Endothelial cell of umbilical vein (primary cell): Measurements from ENCODE around the gene DDX23. TPM values are rescaled to one million over a fixed set of nuclear protein-coding genes. Genes with fewer than 3 reads are reported as not detected.

Experiments
- BruUV-seq: library from RNA; stranded (reverse); fragments of 400-500 nt; replicated peaks from 2 replicates; lab custom pipeline; 2021; lab: Mats Ljungman, UMichigan
- CTCF ChIA-PET: fragments of 300-600, 350-600 bp; sonication (Branson Sonifier 250); formaldehyde crosslinking; loops from one replicate; lab custom pipeline; 2021; ENCODE audit warnings: antibody characterized with exemption, inconsistent platforms; lab: Charles Lee
- POLR2A ChIA-PET: fragments of 300-600, 350-600 bp; sonication (Branson Sonifier 250); formaldehyde crosslinking; loops from one replicate; lab custom pipeline; 2021; ENCODE audit warnings: antibody characterized with exemption, inconsistent platforms; lab: Charles Lee
- DNase-seq: peaks from one replicate; pipeline ENCODE4 v3.0.0-alpha.2; 2011; ENCODE audit warnings: low read depth, low spot score
- FAIRE-seq: peaks from 2 replicates; lab custom pipeline; 2011; peaks lifted over from hg19 to GRCh38; lab: Jason Lieb, UNC
- H2AFZ ChIP-seq: 2 replicates; pipeline ENCODE4 v1.6.0; 2012; ENCODE audit warnings: low read depth, low read length, control low read depth, inconsistent platforms
- H3K27ac ChIP-seq: 2 replicates; pipeline ENCODE4 v1.5.1; 2011; ENCODE audit warnings: low read depth, mild to moderate bottlenecking, control low read depth, low read length, moderate library complexity; ENCODE audit not compliant: insufficient read depth
- H3K27me3 ChIP-seq, 2 experiments: 2 replicates each; pipeline versions ENCODE4 v1.6.0 to v1.6.1; 2011; ENCODE audit warnings: low read length in 2 of 2, mixed read lengths in 1 of 2; ENCODE audit not compliant: control insufficient read depth in 2 of 2, insufficient read depth in 2 of 2
- H3K36me3 ChIP-seq, 2 experiments: 2 replicates in 1 of 2; 3 replicates in 1 of 2; pipeline ENCODE4 v1.5.1; 2011; ENCODE audit warnings: low read length in 2 of 2, mild to moderate bottlenecking in 1 of 2, moderate library complexity in 1 of 2; ENCODE audit not compliant: control insufficient read depth in 2 of 2, insufficient read depth in 2 of 2; ENCODE audit errors: extremely low read depth in 1 of 2
- H3K4me1 ChIP-seq: 3 replicates; pipeline ENCODE4 v1.5.1; 2011; ENCODE audit warnings: mild to moderate bottlenecking, low read length; ENCODE audit not compliant: control insufficient read depth, insufficient read depth; ENCODE audit errors: extremely low read depth
- H3K4me2 ChIP-seq: 2 replicates; pipeline ENCODE4 v1.6.1; 2011; ENCODE audit warnings: low read length, control low read depth, mixed read lengths; ENCODE audit not compliant: insufficient read depth
- H3K4me3 ChIP-seq, 3 experiments: fragments of 200-600 bp in 1 of 3; sonication (generic), shearing (Covaris generic) in 1 of 3; replicated peaks in 1 of 3; 2 replicates each; pipeline ENCODE4 v1.5.1; 2011 to 2016; ENCODE audit warnings: control low read depth in 3 of 3, low read length in 3 of 3, mild to moderate bottlenecking in 2 of 3, inconsistent platforms in 1 of 3, low read depth in 1 of 3, moderate library complexity in 1 of 3; ENCODE audit not compliant: insufficient read depth in 1 of 3
- H3K79me2 ChIP-seq: 2 replicates; pipeline ENCODE4 v1.6.0; 2012; ENCODE audit warnings: low read length, inconsistent platforms; ENCODE audit not compliant: control insufficient read depth, insufficient read depth
- H3K9ac ChIP-seq: replicated peaks from 2 replicates; pipeline ENCODE3; 2011; ENCODE audit warnings: low read length, control low read depth; ENCODE audit not compliant: insufficient read depth; ENCODE audit errors: extremely low read depth
- H3K9me1 ChIP-seq: replicated peaks from 3 replicates; pipeline ENCODE4 v1.6.0; 2011; ENCODE audit warnings: mild to moderate bottlenecking, low read length; ENCODE audit not compliant: control insufficient read depth, insufficient read depth; ENCODE audit errors: extremely low read depth
- H3K9me3 ChIP-seq: replicated peaks from 2 replicates; pipeline ENCODE4 v1.5.1; 2012; ENCODE audit warnings: low read length, inconsistent platforms; ENCODE audit not compliant: control insufficient read depth, insufficient read depth
- H4K20me1 ChIP-seq: replicated peaks from 2 replicates; pipeline ENCODE3; 2011; ENCODE audit warnings: mild to moderate bottlenecking, low read length; ENCODE audit not compliant: control insufficient read depth, insufficient read depth; ENCODE audit errors: extremely low read depth
- EZH2 ChIP-seq: IDR thresholded peaks from 2 replicates; pipeline ENCODE4 v1.6.1; 2012; ENCODE audit warnings: borderline replicate concordance, low read depth, mild to moderate bottlenecking, moderate library complexity, low read length, inconsistent platforms; ENCODE audit not compliant: severe bottlenecking
- FOS ChIP-seq: IDR thresholded peaks from 2 replicates; pipeline ENCODE4 v1.6.1; 2011; ENCODE audit warnings: mild to moderate bottlenecking, low read length, moderate library complexity, borderline replicate concordance; ENCODE audit not compliant: insufficient read depth
- GATA2 ChIP-seq: IDR thresholded peaks from 2 replicates; pipeline ENCODE4 v1.7.0; 2011; ENCODE audit warnings: low read depth, mild to moderate bottlenecking, moderate library complexity, mixed read lengths, low read length; ENCODE audit not compliant: insufficient read length, insufficient read depth
- JUN ChIP-seq: IDR thresholded peaks from 2 replicates; pipeline ENCODE4 v1.6.1; 2011; ENCODE audit warnings: borderline replicate concordance, low read depth; ENCODE audit not compliant: insufficient read length, insufficient read depth
- MYC ChIP-seq: IDR thresholded peaks from one replicate; pipeline ENCODE4 v1.6.1; 2011; ENCODE audit warnings: mild to moderate bottlenecking, low read depth, low read length
- POLR2A ChIP-seq: IDR thresholded peaks from 2 replicates; pipeline ENCODE4 v1.6.1; 2012; ENCODE audit warnings: low read depth, mild to moderate bottlenecking, control low read depth, low read length
- POLR2AphosphoS5 ChIP-seq: IDR thresholded peaks from 2 replicates; pipeline ENCODE4 v1.6.1; 2012; ENCODE audit warnings: low read depth, mild to moderate bottlenecking, control low read depth, low read length, moderate library complexity; ENCODE audit not compliant: insufficient read depth
- dilution Hi-C: fragments of 300-500 bp; cut with MboI; formaldehyde crosslinking; loops from one replicate; pipeline ENCODE4 v1.15.0; 2019; ENCODE audit warnings: low sequenced_read_pairs; ENCODE audit not compliant: extremely low pct_ligation_motif_present
- intact Hi-C: fragments of 100-400 bp; cut with micrococcal nuclease; formaldehyde crosslinking; loops from one replicate; pipeline ENCODE4 v1.10.0; 2022
- polyA plus RNA-seq, 4 experiments: library from polyadenylated mRNA; depleted of rRNA in 3 of 4; stranded (reverse) in 3 of 4; unstranded in 1 of 4; fragments of >200 nt; gene quantifications; 2 replicates each; pipeline versions ENCODE4 v1.2.1 to v1.2.3, GENCODE V29; 2011 to 2012; ENCODE audit warnings: missing spikeins in 1 of 4
- total RNA-seq: library from RNA; stranded (reverse); gene quantifications from 2 replicates; pipeline ENCODE4 v1.2.3, GENCODE V29; 2021
- TF ChIP-seq, protein P1 (sequence below), 2 donors: IDR thresholded peaks; 1 replicate in 1 of 2; 2 replicates in 1 of 2; pipeline ENCODE4 v1.5.1; 2011; ENCODE audit warnings: low read length in 2 of 2, mild to moderate bottlenecking in 2 of 2, moderate library complexity in 2 of 2, control low read depth in 1 of 2, inconsistent platforms in 1 of 2, low read depth in 1 of 2; ENCODE audit not compliant: insufficient read depth in 1 of 2; ENCODE audit errors: extremely low read depth in 1 of 2
- TF ChIP-seq, protein P2 (sequence below): IDR thresholded peaks from 2 replicates; pipeline ENCODE4 v1.6.1; 2011; ENCODE audit not compliant: insufficient read depth, insufficient read length

The DDX23 gene
- total and polyA plus RNA-seq, 2 donors (not counting 3 experiments of a cell fraction or from before 2014, with no cell fraction given), result 56.0 to 107 TPM

DNA sequence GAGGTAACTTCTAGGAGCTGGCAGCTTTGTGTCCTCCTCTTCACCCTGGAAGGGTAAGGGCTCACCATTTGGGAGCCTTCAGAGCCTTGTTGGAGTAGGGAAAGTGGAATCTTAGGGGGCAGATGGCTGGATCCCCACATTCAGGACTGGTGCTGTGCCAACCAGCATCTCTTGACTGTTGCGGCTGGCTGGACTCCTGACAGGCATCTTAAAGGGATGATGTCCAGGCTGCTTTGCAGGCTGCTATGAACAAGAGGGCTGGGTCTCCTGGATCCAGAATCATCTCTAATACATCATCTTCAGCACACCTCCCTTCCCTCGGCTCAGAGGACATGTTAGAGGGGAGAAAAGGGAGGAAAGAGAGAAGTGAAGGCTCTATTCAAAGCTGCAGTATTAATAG is 29.3 kb downstream of the DDX23 start:
- intact Hi-C loops, result no loop called here

More for the DNA sequence above, 29.3 kb downstream of the DDX23 start:
- H3K9me3 ChIP-seq, result no peaks in the 10 kb centered on the region
- no peak overlapping the region for H3K4me3 ChIP-seq
- TF ChIP-seq POLR2A (no peak), FOS (no peak), POLR2AphosphoS5 (no peak), JUN (no peak), EZH2 (no peak), MYC (no peak), GATA2 (no peak)
- TF ChIP-seq, protein P1, sequence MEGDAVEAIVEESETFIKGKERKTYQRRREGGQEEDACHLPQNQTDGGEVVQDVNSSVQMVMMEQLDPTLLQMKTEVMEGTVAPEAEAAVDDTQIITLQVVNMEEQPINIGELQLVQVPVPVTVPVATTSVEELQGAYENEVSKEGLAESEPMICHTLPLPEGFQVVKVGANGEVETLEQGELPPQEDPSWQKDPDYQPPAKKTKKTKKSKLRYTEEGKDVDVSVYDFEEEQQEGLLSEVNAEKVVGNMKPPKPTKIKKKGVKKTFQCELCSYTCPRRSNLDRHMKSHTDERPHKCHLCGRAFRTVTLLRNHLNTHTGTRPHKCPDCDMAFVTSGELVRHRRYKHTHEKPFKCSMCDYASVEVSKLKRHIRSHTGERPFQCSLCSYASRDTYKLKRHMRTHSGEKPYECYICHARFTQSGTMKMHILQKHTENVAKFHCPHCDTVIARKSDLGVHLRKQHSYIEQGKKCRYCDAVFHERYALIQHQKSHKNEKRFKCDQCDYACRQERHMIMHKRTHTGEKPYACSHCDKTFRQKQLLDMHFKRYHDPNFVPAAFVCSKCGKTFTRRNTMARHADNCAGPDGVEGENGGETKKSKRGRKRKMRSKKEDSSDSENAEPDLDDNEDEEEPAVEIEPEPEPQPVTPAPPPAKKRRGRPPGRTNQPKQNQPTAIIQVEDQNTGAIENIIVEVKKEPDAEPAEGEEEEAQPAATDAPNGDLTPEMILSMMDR (IDR thresholded peaks at IDR 0.05; ENCODE audit: extremely low read depth in 1 of 2, insufficient read depth in 1 of 2, low read depth in 1 of 2, low read length in 2 of 2), result no peak
- TF ChIP-seq, protein P2, sequence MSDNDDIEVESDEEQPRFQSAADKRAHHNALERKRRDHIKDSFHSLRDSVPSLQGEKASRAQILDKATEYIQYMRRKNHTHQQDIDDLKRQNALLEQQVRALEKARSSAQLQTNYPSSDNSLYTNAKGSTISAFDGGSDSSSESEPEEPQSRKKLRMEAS, result no peak
- H3K79me2 ChIP-seq, result no peaks in the 10 kb centered on the region
- BruUV-seq, result no TSS peak
- H3K27me3 ChIP-seq, result no peaks in the 10 kb centered on the region
- ChIA-PET POLR2A (no interaction called here), CTCF (interaction anchor here (1.0 to 1.4 kb wide), 4 partner anchors 8 to 69 kb away, joined by 3 to 4 read pairs (median 3); no protein-coding TSS in a partner anchor)
- no peak overlapping the region for H3K27ac ChIP-seq
- dilution Hi-C loops, result no loop called here
- peaks cover 0 to 36% of the 10 kb centered on the region in 2 experiments for H3K36me3 ChIP-seq
- no peaks in the 10 kb centered on the region for H3K9me1 ChIP-seq
- FAIRE-seq (no peak), DNase-seq (no peak)
- no peaks in the 10 kb centered on the region for H4K20me1 ChIP-seq
- H3K4me2 ChIP-seq, result no peak overlapping the region
- H3K9ac ChIP-seq, result no peak overlapping the region
- peaks cover 3% of the 10 kb centered on the region for H3K4me1 ChIP-seq
- no peak overlapping the region for H2AFZ ChIP-seq
